Heart right ventricle (tissue), 16 donors: ENCODE data around the gene CASP8AP2. TPM values are rescaled to one million over a fixed set of nuclear protein-coding genes. Genes with fewer than 3 reads are reported as not detected.
"Not testable (repeated sequence)": the region's sequence is repeated elsewhere in the genome, so short reads cannot be mapped to it uniquely, and the experiment has no call there.

Experiments
- ATAC-seq, 8 donors: fragments of 200-7000 bp; cut with Tn5 transposase; one replicate each; pipeline ENCODE4 v1.9.1; 2020; ENCODE audit warnings: mild to moderate bottlenecking in 8 of 8, moderate library complexity in 8 of 8, moderate number of reproducible peaks in 1 of 8
- DNase-seq, 2 donors: peaks; one replicate each; pipeline ENCODE4 v3.0.0-alpha.2; 2020
- H3K27ac ChIP-seq, 10 donors: fragments of 200-600 bp; sonication (generic) in 2 of 10; one replicate each; pipeline versions ENCODE4 v1.5.0 to v1.8.0; 2020 to 2022; ENCODE audit warnings: mild to moderate bottlenecking in 3 of 10
- H3K27me3 ChIP-seq, 7 donors: fragments of 200-600 bp; one replicate each; pipeline ENCODE4 v1.8.0; 2021 to 2022; ENCODE audit warnings: mild to moderate bottlenecking in 2 of 7
- H3K36me3 ChIP-seq, 9 donors: fragments of 200-600 bp; sonication (generic) in 1 of 9; one replicate each; pipeline versions ENCODE4 v1.5.0 to v1.8.0; 2020 to 2022; ENCODE audit warnings: mild to moderate bottlenecking in 2 of 9
- H3K4me1 ChIP-seq, 9 donors: fragments of 200-600 bp; sonication (generic) in 1 of 9; one replicate each; pipeline versions ENCODE4 v1.5.0 to v1.8.0; 2020 to 2022; ENCODE audit warnings: mild to moderate bottlenecking in 4 of 9
- H3K4me3 ChIP-seq, 10 donors: fragments of 200-600 bp; sonication (generic) in 2 of 10; one replicate each; pipeline versions ENCODE4 v1.5.0 to v1.8.0; 2020 to 2022; ENCODE audit warnings: mild to moderate bottlenecking in 7 of 10, moderate library complexity in 2 of 10
- H3K9me3 ChIP-seq, 11 donors: fragments of 200-600 bp in 10 of 11; sonication (generic) in 2 of 11; one replicate each; pipeline versions ENCODE4 v1.5.0 to v1.8.0; 2013 to 2022; ENCODE audit warnings: mild to moderate bottlenecking in 2 of 11, control low read depth in 1 of 11, moderate library complexity in 1 of 11
- CTCF ChIP-seq, 9 donors: fragments of 200-600 bp; sonication (generic) in 2 of 9; IDR thresholded peaks; one replicate each; pipeline versions ENCODE4 v1.5.0 to v1.8.0; 2021 to 2022; ENCODE audit warnings: antibody characterized with exemption in 9 of 9, mild to moderate bottlenecking in 5 of 9, moderate library complexity in 1 of 9
- WGBS, 2 donors: extraction: QIAGEN DNeasy Blood & Tissue Kit; methylation state at CpG; one replicate each; pipeline ENCODE4 v1.1.7; 2013; ENCODE audit warnings: inconsistent platforms in 1 of 2; 5-methylcytosine and 5-hydroxymethylcytosine counted together
- intact Hi-C, 10 donors: fragments of 100-400 bp; cut with DNase I; formaldehyde crosslinking; loops; one replicate each; pipeline versions ENCODE4 v1.11.1 to v1.14.2; 2022
- polyA plus RNA-seq, 2 donors: library from polyadenylated mRNA; stranded (reverse); fragments of 200-250 nt; gene quantifications; one replicate each; pipeline ENCODE4 v1.2.3, GENCODE V29; 2013
- total RNA-seq, 10 donors: library from RNA; stranded (reverse); fragmentation: NEBNext Ultra II Directional in 3 of 10; extraction: Animal tissue kit (Norgen Biotek cat#: 25700) in 3 of 10; gene quantifications; one replicate each; pipeline versions ENCODE4 v1.2.1 to v1.2.4, GENCODE V29; 2021 to 2023
- donor health status: Arrhythmogenic right ventricular cardiomyopathy.
- donor health status: ischemic (EF 13 %, LVEDD 7.1; RV severe dilation, severe dysfunction).
- donor health status: healthy with polysubstance abuse.
- donor health status: DM: no; HTN: yes; CAD: no.
- donor health status: DM: no; HTN: no; CAD: no.
- donor health status: ischemic (EF 25% LVEDD 6.9; RV normal size, moderate dysfunction).
- donor health status: ischemic (EF 25% LVEDD 5.7; RV mildly dilated, moderate dysfunction).
- donor health status: healthy.
- donor health status: DM: yes; HTN: yes; CAD: no.
- donor health status: Ischemic cardiomyopathy.
- donor health status: ischemic (EF 35%, LVEDD 5.7; RV mildly dilated, moderate dysfunction).
- donor health status: nonischemic (EF 11% LVEDD 7.7; RV severe dilation, severe dysfunction).
- donor health status: DM: yes; HTN: yes; CAD: no.
- donor health status: PGD.
- donor health status: ischemic (EF 29% LVEDD 5.4; RV normal size, mild dysfunction).
- donor health status: nonischemic (EF 23%, LVEDD 6.1; RV moderate dilation, normal function).

The CASP8AP2 gene
- total and polyA plus RNA-seq, 12 donors = 2.2 to 15.9 (median 10.9) TPM

GRCh38 chr6:89888138-89888514 is 58.4 kb downstream of the CASP8AP2 start:
- Histone ChIP-seq H3K27ac (no peak overlapping the region), H3K4me3 (no peak overlapping the region), H3K4me1 (no peaks in the 10 kb centered on the region), H3K27me3 (peaks cover 0 to 61% (median 55%) of the 10 kb centered on the region in 7 donors), H3K36me3 (no peaks in the 10 kb centered on the region), H3K9me3 (no peaks in the 10 kb centered on the region)
- no peak for ATAC-seq
- WGBS, 2 donors = 80 to 87% methylated on average over 7 of the region's 7 CpGs
- intact Hi-C loops = no loop called here
- no peak for DNase-seq
- no peak for TF ChIP-seq CTCF (IDR thresholded peaks at IDR 0.05)

DNA sequence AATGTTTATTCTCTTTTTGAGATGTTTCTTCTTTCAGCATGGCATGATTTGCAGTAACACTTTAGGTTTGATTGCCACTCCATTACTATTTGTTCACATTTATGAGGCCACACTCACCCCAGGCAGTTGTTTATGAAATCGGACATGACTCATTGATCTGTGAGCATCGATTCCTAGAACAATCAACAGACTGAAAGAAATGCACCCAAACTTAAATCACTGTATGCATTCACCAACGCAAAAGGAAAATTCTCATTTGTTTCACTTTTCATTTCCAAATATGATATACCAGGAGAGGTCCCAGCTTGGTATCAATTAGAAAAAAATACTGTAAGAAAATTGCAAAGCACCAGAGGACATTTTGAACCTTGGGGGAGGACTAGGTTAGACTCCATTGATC is 59.2 kb downstream of the CASP8AP2 start:
- no peak for ATAC-seq
- WGBS, 2 donors = 87 to 94% methylated on average over 3 of the region's 3 CpGs
- no peaks in the 10 kb centered on the region for H3K36me3 ChIP-seq
- H3K27ac ChIP-seq = no peak overlapping the region
- no peaks in the 10 kb centered on the region for H3K9me3 ChIP-seq
- TF ChIP-seq CTCF (IDR thresholded peaks at IDR 0.05) = no peak
- H3K4me1 ChIP-seq = no peaks in the 10 kb centered on the region
- peaks cover 0 to 65% (median 63%) of the 10 kb centered on the region in 7 donors for H3K27me3 ChIP-seq
- no peak for DNase-seq
- no peak overlapping the region for H3K4me3 ChIP-seq
- intact Hi-C loops = no loop called here

DNA sequence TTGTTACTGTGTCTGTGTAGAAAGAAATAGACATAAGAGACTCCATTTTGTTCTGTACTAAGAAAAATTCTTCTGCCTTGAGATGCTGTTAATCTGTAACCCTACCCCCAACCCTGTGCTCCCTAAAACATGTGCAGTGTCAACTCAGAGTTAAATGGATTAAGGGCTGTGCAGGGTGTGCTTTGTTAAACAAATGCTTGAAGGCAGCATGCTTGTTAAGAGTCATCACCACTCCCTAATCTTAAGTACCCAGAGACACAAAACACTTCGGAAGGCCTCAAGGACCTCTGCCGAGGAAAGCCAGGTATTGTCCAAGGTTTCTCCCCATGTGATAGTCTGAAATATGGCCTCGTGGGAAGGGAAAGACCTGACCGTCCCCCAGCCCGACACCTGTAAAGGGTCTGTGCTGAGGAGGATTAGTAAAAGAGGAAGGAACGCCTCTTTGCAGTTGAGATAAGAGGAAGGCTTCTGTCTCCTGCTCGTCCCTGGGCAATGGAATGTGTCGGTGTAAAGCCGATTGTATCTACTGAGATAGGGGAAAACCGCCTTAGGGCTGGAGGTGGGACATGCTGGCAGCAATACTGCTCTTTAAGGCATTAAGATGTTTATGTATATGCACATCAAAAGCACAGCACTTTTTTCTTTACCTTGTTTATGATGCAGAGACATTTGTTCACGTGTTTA is 61.3 kb downstream of the CASP8AP2 start:
- peaks cover 0 to 74% (median 65%) of the 10 kb centered on the region in 7 donors for H3K27me3 ChIP-seq
- H3K36me3 ChIP-seq, intact Hi-C loops, H3K9me3 ChIP-seq, ATAC-seq, H3K4me3 ChIP-seq, H3K4me1 ChIP-seq, H3K27ac ChIP-seq, DNase-seq: not testable (repeated sequence)
- 4 to 12% methylated on average over 10 to 11 of the region's 11 CpGs for WGBS, 2 donors

DNA sequence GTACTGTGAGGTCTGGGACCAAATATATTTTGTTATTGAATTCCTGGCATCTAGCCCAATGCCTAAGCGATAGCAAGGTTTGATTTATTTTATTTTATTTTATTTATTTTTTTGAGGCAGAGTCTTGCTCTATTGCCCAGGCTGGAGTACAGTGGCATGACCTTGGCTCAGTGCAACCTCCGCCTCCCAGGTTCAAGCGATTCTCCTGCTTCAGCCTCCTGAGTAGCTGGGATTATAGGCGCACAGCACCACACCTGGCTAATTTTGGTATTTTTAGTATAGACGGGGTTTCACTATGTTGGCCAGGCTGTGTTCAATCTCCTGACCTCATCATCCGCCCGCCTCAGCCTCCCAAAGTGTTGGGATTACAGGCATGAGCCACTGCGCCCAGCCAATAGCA is 62.9 kb downstream of the CASP8AP2 start:
- H3K27me3 ChIP-seq = peaks cover 0 to 71% (median 55%) of the 10 kb centered on the region in 7 donors
- H3K9me3 ChIP-seq = not testable (repeated sequence)

GRCh38 chr6:89894169-89894568 is 64.5 kb downstream of the CASP8AP2 start, which contains the start of gene GJA10:
Gene GJA10, plus strand, starts transcription at chr6:89894469. Its CDS starts 0 bp downstream, at chr6:89894469.
- H3K36me3 ChIP-seq = no peaks in the 10 kb centered on the region
- H3K9me3 ChIP-seq = no peaks in the 10 kb centered on the region
- H3K27me3 ChIP-seq = peaks cover 0 to 56% (median 40%) of the 10 kb centered on the region in 7 donors
- H3K4me3 ChIP-seq = no peak within 1 kb of the TSS
- no peaks in the 10 kb centered on the region for H3K4me1 ChIP-seq
- 95 to 98% methylated on average over 1 of the region's 1 CpG for WGBS, 2 donors
- H3K27ac ChIP-seq = no peak within 1 kb of the TSS
- no peak for DNase-seq
- no peak for TF ChIP-seq CTCF (IDR thresholded peaks at IDR 0.05)
- intact Hi-C loops = no loop called here
- ATAC-seq = no peak

More for the DNA sequence above, 62.9 kb downstream of the CASP8AP2 start:
- H3K4me1 ChIP-seq, H3K36me3 ChIP-seq, DNase-seq, intact Hi-C loops, H3K4me3 ChIP-seq, ATAC-seq, H3K27ac ChIP-seq: not testable (repeated sequence)
- WGBS, 2 donors = 84 to 88% methylated on average over 8 of the region's 8 CpGs
